Measurements from ENCODE around the gene CLSTN2. TPM values are rescaled to one million over a fixed set of nuclear protein-coding genes. Genes with fewer than 3 reads are reported as not detected.

The CLSTN2 gene
- total RNA-seq, 1 donor from 2014 or later, result 65.0 TPM

DNA sequence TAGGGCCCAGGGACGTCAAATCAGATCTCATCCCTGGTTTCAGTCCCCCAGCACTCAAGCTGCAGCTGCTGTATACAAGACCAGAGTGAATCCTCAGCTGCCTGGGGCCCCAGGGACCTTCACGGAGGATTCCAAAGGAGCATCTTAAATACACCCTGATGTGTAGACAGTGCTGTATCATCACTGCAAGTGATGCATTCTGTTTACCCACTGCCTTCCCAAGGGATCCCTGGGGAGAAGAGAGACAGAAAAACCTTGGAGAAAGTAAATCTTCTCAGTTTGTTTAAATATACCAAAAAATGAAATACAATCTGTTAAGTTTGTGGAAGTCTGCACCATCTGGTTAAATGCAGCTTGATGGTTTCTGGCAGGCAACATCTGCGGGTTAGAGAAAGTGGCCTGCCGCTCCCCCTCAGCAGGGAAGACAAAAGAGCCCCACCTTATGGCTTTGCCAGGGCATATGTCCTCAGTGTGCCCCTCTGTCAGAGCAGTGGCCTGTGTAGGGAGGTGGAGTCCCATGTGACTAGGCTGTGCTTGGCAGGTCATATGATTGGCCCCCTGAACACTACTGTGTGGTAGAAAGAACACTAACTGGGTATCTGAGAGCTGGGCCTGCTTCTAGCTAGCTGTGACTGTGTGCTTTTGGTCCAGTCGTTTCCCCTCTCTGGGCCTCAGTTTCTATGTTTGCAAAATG, 520.7 kb downstream of the CLSTN2 start:
- DNase-seq (ENCODE audit: low spot score), result no peak
- Mint-ChIP-seq H3K27me3 (ENCODE audit: low read depth) (no peaks in the 10 kb centered on the region), H3K9me3 (ENCODE audit: low read depth) (no peaks in the 10 kb centered on the region), H3K36me3 (ENCODE audit: low read depth) (peaks cover 5% of the 10 kb centered on the region), H3K27ac (ENCODE audit: unreplicated experiment) (no peak overlapping the region), H3K4me1 (ENCODE audit: low read depth) (peaks cover 7% of the 10 kb centered on the region), H3K4me3 (ENCODE audit: unreplicated experiment) (no peak overlapping the region)
- TF ChIP-seq, protein P1, sequence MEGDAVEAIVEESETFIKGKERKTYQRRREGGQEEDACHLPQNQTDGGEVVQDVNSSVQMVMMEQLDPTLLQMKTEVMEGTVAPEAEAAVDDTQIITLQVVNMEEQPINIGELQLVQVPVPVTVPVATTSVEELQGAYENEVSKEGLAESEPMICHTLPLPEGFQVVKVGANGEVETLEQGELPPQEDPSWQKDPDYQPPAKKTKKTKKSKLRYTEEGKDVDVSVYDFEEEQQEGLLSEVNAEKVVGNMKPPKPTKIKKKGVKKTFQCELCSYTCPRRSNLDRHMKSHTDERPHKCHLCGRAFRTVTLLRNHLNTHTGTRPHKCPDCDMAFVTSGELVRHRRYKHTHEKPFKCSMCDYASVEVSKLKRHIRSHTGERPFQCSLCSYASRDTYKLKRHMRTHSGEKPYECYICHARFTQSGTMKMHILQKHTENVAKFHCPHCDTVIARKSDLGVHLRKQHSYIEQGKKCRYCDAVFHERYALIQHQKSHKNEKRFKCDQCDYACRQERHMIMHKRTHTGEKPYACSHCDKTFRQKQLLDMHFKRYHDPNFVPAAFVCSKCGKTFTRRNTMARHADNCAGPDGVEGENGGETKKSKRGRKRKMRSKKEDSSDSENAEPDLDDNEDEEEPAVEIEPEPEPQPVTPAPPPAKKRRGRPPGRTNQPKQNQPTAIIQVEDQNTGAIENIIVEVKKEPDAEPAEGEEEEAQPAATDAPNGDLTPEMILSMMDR (IDR thresholded peaks at IDR 0.05), result no peak

DNA sequence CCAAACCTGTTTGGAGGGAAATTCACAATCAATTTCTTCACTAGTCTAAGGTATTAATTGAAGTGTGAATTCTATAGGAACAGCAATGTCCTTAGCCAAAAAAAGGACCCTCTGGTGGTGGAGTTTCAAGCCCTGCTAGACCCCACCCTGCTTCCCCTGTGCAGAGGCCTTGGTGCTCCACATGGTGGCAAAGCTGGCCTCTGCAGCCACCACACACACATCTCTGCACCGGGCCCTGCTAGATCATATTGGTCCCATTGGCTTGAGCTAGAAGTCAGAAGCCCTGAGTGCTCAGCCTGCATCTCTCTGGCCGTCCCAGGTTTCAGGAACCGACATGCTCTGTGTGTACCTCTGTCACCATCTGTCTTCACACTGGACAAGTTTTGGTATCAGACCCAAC, 522.0 kb downstream of the CLSTN2 start:
- Mint-ChIP-seq H3K9me3 (ENCODE audit: low read depth) (no peaks in the 10 kb centered on the region), H3K4me3 (ENCODE audit: unreplicated experiment) (no peak overlapping the region), H3K4me1 (ENCODE audit: low read depth) (peaks cover 7% of the 10 kb centered on the region), H3K36me3 (ENCODE audit: low read depth) (peaks cover 5% of the 10 kb centered on the region), H3K27me3 (ENCODE audit: low read depth) (no peaks in the 10 kb centered on the region), H3K27ac (ENCODE audit: unreplicated experiment) (no peak overlapping the region)
- TF ChIP-seq, protein P1 (IDR thresholded peaks at IDR 0.05), result peak; percentile 21
- DNase-seq (ENCODE audit: low spot score), result no peak

DNA sequence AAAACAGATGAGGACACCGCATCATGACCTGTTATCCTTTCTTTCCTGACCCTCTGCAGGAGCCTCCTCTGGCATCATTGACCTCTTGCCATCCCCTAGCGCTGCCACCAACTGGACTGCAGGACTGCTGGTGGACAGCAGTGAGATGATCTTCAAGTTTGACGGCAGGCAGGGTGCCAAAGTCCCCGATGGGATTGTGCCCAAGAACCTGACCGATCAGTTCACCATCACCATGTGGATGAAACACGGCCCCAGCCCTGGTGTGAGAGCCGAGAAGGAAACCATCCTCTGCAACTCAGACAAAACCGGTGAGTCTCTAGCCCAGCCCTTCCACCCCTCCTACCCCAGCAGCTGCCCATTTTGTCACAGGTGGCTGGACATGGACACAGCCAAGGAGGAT, 524.5 kb downstream of the CLSTN2 start:
- Mint-ChIP-seq H3K4me1 (ENCODE audit: low read depth) (peaks cover 7% of the 10 kb centered on the region), H3K36me3 (ENCODE audit: low read depth) (peaks cover 4% of the 10 kb centered on the region), H3K4me3 (ENCODE audit: unreplicated experiment) (no peak overlapping the region), H3K27me3 (ENCODE audit: low read depth) (no peaks in the 10 kb centered on the region), H3K27ac (ENCODE audit: unreplicated experiment) (no peak overlapping the region), H3K9me3 (ENCODE audit: low read depth) (no peaks in the 10 kb centered on the region)
- TF ChIP-seq, protein P1 (IDR thresholded peaks at IDR 0.05), result no peak
- DNase-seq (ENCODE audit: low spot score), result no peak

DNA sequence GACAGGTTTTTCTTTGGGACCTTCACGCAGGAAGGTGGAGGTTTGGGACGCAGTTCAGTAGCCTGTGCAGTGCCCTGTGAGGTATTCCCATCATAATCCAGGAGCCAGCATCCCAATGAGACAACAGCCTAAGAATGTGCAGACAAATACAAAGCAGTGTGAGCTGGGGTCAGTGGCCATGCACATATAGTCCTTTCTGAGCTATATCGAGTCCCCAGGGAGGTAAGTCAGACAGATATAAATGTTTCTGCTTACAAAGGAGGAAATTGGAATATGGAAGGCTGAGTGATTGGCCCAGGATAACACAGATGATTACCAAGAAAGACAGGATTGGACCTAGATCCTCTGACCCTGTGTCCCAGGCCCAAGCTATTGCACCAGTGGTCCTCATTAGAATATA, 526.3 kb downstream of the CLSTN2 start:
- Mint-ChIP-seq H3K36me3 (ENCODE audit: low read depth) (peaks cover 4% of the 10 kb centered on the region), H3K27ac (ENCODE audit: unreplicated experiment) (no peak overlapping the region), H3K4me3 (ENCODE audit: unreplicated experiment) (no peak overlapping the region), H3K27me3 (ENCODE audit: low read depth) (no peaks in the 10 kb centered on the region), H3K9me3 (ENCODE audit: low read depth) (no peaks in the 10 kb centered on the region), H3K4me1 (ENCODE audit: low read depth) (no peaks in the 10 kb centered on the region)
- TF ChIP-seq, protein P1 (IDR thresholded peaks at IDR 0.05), result no peak
- DNase-seq (ENCODE audit: low spot score), result no peak

DNA sequence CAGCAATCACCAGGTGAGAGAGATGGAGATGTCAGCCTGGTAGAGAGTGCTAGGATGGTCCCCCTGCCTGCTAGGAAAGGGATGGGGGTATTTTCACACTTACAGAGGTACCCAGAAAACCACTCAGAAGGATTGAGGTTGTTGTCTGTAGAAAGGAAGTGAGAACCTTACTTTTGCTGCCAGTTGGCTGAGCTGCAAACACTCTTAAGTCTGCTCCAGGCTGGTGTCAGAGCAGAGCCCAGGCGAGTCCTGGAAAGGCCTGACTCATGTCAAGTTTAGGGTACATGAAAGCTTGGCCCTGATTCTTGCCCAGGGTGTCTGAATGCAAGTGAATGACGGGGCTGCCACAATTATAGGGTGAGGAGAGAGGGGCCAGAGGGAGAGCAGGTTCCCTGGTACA, 528.4 kb downstream of the CLSTN2 start:
- Mint-ChIP-seq H3K4me3 (ENCODE audit: unreplicated experiment) (no peak overlapping the region), H3K9me3 (ENCODE audit: low read depth) (no peaks in the 10 kb centered on the region), H3K36me3 (ENCODE audit: low read depth) (peaks cover 6% of the 10 kb centered on the region), H3K27me3 (ENCODE audit: low read depth) (no peaks in the 10 kb centered on the region), H3K27ac (ENCODE audit: unreplicated experiment) (no peak overlapping the region), H3K4me1 (ENCODE audit: low read depth) (peaks cover 16% of the 10 kb centered on the region)
- DNase-seq (ENCODE audit: low spot score), result no peak
- TF ChIP-seq, protein P1 (IDR thresholded peaks at IDR 0.05), result no peak
